GM12874 (cell line): ENCODE measurements around the gene CNTN5.

ENCODE experiments used
- CTCF ChIP-seq: IDR thresholded peaks from 2 replicates; pipeline ENCODE4 v1.5.1; 2011; ENCODE audit warnings: low read depth, mild to moderate bottlenecking, control low read depth, low read length, moderate library complexity; ENCODE audit not compliant: insufficient read depth

Gene CNTN5

GRCh38 chr11:99351624-99352023, 330.9 kb downstream of the CNTN5 start:
- TF ChIP-seq CTCF = no peak

DNA sequence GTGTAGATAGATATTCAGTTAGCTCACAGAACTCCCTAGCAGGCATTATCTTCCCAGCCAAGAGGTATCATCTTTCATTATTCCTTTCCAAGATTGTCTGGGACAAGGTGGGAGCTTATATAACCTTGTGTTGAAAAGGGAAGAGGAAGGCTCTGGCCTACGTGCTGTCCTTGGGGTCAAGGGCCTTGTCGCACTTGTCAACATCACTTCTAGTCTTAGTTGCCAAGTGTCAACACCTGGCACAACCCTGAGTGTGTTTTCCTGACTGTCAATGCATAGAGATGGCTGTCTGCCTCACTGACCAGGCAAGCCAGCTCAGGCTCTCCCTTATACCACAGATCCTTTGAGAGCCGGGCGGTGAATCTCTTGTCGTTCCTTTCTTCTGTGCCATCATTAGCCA, 331.9 kb downstream of the CNTN5 start:
- TF ChIP-seq CTCF = no peak

DNA sequence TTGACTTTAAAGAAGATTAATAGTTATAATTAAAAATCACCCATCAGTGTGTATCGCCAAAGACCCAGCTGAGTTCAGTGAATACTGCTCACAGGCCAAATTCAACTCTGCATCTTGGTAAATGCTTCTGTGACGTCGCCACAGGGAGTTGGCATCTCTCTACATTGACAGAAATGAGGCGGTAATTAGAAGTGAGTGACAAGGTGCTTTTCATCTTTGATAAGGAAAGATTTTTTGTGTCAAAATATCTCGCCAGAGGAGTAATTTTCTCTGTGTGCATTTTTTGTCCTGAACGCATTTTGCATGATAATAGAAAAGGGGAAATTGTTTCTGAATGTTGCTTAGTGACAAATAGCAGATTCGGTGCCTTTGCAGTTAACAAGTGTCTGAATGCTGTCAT, 345.8 kb downstream of the CNTN5 start:
- no peak for TF ChIP-seq CTCF

GRCh38 chr11:99368583-99368982, 347.8 kb downstream of the CNTN5 start:
- TF ChIP-seq CTCF = no peak

DNA sequence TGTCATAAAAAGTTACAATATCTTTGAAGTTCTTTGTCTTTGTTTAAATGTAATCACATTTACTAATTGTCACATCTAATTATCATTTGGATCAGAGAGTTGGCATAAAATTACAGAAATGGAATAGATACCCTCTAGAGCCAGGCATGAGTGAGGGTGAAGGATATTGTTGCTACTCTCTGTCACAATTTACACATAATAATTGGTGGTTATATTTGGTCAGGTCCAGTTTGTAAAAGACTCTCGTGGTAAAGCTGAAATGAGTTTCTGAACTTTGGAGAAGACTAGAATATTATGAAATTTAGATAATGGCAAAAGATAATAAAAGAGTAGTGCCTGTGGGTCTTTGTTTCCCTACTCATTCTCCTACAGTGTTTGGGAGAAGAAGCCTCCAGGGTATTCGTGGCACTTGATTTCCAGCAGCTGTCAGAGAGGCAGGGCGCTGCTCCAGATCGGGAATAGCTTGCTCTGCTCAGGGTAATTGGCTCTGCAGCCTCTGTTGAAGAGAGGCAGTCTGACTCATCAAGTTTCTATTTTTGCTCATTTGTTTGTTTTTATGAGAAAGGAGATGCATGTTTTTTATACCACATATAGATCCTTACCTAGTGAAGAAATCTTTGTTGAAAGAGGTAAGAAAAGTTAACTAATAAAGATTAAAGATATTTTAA, 349.9 kb downstream of the CNTN5 start:
- no peak for TF ChIP-seq CTCF

GRCh38 chr11:99371257-99371656, 350.5 kb downstream of the CNTN5 start:
- no peak for TF ChIP-seq CTCF

DNA sequence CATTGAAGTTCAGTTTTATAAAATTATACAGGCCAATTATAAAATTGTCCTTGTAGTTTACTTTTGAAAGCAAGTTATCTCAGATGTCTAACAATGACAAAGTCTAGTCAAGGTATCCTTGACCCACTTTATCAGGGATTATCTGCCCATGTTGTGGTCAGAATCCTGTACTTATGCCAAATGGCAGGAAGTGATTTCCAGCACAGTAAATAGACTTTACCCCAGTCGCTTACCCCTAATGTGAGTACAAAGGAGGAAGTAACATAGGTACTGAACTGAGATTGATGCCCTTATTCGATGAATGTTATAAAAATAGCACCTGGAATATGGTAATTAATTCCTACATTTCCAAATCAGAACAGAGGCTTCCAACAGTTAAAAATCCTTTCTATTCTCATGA, 355.7 kb downstream of the CNTN5 start:
- TF ChIP-seq CTCF = no peak
